CMK (cell line): Measurements from ENCODE around the gene LRRC18.
A peak's percentile ranks its signal among the peaks of the same experiment; 100 is the strongest.

ENCODE experiments used
- DNase-seq: peaks from one replicate; pipeline ENCODE4 v3.0.0-alpha.2; 2010; ENCODE audit warnings: low read depth

Gene LRRC18

DNA sequence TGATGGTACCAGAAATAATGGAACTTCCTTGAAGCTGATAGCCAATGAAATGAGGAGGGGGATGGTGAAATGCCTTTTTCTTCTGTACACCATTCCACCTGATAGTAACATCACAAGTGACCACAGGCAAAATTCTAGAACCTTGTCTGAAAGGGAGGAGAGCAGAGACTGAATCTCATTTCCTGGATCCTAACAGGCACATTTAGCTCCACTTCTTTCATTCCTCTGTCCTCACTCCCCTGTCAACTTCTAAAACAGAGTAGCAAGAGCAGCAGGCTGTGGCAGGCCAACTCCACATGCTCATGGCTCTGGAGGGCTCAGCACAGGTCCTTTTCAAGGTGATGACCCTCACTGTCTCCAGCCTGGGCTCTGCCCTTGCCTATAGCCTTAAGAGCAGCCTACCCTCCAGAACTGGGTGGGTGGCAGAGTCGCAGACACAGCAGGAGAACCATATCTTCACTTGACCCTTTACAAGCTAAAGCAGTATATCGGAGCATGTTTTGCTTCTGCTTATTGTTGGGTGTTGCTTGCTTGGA lies at the start of gene LRRC18:
Gene LRRC18 (minus strand): TSS at position 51 of the 536 bp plus-strand sequence. CDS start 25,685 bp downstream, outside the sequence.
- DNase-seq, result no peak

DNA sequence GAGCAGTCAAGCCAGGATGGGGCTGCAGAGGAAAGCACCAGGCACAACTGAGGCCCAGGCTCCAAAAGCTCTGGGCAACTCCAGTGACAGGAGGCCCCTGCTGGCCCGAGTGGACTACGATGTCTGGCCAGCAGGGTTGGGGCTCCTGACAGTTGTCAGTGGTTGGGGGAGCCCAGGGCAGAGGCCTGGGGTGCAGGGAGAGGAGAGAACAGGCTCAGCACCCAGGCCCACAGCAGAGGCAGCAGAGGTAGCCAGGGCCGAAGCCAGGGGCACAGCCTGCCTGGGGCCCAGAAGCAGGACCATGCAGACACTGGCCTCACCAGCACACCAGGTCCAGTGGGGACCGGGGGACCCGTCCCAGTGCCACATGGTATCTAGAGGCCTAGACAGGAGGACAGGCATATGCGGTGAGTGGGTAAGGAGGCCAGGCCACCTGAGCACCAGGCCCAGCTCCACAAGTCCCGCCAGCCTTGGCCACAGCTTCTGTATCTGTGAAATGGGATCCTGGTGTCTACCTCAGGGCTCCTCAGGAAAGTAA lies 46.0 kb upstream of the LRRC18 start:
- no peak for DNase-seq

- DNase-seq, result no peak
These were observed 44.2 kb upstream of the LRRC18 start for GRCh38 chr10:48983648-48984351.

DNA sequence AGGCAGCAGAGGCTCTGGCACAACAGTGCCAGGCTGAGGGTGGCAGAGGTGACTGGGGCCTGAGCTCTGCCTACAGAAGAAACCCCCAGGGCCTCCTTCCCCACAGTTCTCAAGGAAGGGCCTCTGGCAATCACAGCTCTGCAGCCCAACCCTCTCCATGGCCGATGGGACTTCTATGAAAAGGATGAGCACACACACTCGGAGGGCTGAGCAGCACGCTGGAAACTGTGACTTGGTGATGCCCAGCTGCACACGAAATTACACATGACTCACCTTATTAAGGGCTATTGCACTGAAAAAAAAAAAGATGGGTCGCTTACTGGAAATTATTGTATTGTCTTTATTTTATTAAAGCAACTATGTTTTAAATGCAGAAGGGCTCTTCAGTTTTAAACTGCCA lies 42.9 kb upstream of the LRRC18 start:
- DNase-seq, result no peak

DNA sequence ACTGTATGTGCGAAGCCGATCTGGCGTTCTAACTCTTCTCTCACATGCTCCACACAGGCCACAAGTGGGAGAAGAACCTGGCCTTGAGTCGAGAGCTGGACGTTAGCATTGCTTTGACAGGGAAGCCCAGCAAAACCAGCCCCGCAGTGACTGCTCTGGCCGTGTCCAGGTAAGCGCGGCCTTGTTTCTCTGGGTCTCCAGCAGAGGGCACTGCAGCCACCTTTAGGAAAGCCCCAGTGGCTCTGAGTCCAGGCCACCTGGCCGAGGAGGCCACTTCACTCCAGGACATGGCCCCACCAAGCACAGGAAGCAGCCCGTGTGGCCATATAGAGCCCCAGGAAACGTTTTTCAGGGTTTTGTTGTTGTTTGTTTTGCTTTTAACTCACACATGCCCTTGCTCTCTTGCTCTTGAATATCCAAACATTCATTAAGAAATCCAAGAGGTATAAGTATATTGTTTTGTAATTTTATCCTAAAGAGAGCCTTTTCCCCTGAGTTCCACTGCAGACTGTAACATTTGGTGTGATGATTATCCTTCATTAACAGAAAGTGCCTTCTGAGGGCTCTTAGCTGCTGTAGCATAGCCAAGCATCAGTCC lies 41.8 kb upstream of the LRRC18 start:
- peak; percentile 30 for DNase-seq

DNA sequence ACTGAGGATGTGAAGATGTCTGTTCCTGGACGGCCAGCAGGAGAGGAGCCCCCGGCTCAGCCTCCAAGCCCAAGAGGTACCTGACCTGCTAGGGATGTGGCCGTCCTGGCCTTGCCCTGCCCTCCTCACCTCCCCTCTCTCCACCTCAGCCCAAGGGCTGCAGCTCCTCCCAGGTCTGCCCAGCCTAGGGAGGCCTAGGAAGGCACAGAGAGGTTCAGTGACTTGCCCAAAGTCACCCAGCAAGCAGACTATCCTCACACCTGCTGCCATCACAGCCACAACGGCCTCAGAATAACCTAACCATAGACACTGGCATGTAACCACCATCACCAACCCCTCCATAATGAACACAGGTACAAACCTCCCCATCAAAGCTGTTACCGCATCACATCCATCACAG lies 38.7 kb upstream of the LRRC18 start:
- DNase-seq, result no peak

- DNase-seq, result no peak
These were observed 36.6 kb upstream of the LRRC18 start for GRCh38 chr10:48976196-48976595.

GRCh38 chr10:48974510-48975156 lies 35.0 kb upstream of the LRRC18 start:
- no peak for DNase-seq

DNA sequence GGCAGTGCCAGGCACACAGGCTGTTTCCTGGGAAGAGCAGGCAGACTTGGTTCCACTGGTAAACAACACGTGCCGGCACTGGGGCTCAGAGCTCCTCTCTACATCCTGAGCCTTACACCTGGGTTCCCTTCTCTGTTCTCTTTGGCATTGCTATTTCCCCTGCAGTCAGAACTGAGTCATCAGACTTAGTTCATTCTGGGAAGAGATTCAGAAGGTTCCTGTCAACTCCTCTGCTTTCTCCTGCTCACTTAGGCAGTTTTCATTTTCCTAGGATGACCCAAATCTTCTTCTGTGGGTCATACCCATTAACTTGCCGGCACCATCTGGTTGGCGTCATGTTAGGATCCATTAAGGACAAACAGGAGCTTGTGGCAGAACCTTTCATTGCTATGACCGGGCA lies 33.4 kb upstream of the LRRC18 start:
- no peak for DNase-seq

- DNase-seq, result no peak
These were observed 31.0 kb upstream of the LRRC18 start for GRCh38 chr10:48970654-48971053.

DNA sequence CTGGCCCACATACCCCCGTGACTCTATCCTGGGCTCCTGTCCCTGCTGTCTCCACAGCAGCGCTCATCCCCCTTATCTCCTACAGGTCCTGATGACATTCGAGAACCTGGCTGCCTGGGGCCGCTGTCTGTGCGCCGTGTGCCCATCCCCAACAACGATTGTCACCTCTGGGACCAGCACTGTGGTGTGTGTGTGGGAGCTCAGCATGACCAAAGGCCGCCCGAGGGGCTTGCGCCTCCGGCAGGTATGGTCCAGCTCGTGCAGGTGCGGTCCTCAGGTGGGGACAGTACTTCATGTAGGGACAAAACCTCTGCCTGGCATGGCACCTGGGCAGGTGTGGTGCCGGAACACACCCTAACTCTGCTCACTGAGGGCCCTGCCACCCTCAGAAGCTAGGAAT lies 30.4 kb upstream of the LRRC18 start:
- no peak for DNase-seq

DNA sequence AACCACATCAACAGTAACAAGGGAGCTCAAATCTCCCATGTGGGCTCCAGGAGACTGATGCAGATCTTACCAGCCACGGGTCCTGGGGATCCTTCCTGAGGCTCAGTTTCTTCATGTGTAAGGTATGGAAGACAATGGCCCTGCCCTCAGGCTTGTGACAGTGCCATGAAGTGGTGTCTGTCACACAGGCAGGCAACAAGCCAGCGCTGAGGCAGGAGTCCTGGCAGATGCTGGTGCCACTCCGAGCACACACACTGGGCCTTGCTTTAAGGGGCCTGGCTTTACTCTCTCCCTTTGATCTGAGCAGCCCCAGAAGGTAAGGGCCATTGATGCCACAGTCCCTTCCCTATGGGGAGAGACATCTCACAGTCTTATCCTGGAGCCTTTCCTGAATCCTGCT lies 28.4 kb upstream of the LRRC18 start:
- DNase-seq, result no peak

GRCh38 chr10:48965460-48965859 lies 25.8 kb upstream of the LRRC18 start:
- DNase-seq, result no peak

DNA sequence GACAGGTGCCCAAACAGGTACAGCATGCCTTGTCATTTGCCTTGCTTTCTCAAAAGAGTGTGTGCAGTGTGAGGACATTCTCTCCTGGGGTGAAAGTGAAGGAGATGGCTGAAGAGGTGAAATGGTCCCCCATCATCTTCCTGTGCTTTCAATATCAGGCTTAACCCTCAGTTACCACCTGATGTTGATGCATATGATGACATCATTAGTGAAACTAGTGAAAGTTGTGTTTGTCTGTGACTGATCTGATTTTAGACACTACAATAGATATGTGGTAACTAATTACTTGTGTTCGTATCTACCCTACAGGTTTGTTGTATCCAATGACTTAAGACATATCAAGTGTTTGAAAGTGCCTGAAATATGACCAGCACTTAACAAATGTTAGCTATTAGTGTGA lies 24.4 kb upstream of the LRRC18 start:
- DNase-seq, result no peak

- no peak for DNase-seq
These were observed 19.1 kb upstream of the LRRC18 start for GRCh38 chr10:48958598-48959190.

DNA sequence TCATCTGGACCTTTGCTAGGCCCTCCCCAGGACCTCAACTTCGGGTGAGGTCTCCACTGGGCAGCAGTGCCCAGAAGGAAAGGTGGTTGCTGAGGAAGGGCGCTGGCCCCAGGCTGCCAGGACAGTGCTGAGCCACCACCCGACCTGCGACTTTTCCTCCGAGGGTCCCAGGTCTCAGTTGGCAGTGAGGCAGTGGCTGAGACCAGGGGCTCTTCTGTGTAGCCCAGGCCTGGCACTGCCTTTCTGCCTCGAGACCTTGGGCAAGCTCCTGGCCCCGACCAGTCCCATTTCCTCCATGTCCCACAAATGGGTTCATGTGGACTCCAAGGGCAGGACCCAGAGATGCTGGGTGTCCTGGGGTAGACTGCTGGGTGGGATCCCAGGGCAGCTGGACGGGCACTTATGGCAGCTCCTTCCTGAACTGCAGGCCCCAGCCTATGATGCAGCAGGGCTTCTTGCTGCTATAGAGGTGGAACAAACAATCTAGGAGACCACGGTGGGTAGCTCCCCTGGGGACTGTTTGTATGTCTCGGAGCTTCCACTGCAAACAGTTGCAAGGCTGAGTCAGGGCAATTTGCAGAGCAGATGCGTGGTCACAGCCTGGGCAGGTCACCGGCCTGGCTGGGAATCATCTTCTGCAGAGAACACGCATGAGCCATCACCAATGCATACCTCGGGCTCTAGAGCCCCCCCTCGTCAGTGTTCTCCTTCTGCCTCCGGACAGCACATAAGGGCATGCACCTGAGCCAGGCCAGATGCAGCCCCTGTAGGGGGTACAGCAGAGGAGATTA lies 17.9 kb upstream of the LRRC18 start:
- DNase-seq, result no peak

- DNase-seq, result no peak
These were observed 12.1 kb upstream of the LRRC18 start for GRCh38 chr10:48951707-48952106.

DNA sequence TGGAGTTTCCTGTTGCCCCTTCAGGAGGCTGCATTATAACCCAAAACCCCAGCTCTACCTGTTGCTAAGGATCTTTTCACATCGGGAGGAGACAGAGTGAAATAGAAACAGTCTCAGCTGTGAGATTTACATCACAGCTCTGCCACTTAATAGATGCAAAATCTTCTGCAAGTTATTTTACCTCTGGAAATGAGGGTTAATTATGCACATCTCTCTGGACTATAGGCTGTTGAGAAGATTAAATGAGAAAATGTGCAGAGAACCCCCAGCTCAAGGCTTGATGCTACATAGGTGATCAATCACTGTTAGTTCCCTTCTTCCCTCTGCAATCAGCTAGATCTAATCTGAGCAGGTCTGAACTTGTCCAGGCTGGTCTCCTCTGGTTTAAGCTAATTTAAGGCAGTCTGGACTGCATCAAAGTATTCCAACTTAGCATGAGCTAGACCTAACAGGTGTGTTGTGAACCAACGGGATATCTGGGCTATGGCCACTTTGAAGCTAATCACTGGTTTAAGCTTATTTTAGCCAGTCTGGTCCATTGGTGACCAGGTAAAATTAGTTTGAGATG lies 8.9 kb upstream of the LRRC18 start:
- no peak for DNase-seq

- no peak for DNase-seq
These were observed 8.2 kb upstream of the LRRC18 start for GRCh38 chr10:48947690-48948469.

DNA sequence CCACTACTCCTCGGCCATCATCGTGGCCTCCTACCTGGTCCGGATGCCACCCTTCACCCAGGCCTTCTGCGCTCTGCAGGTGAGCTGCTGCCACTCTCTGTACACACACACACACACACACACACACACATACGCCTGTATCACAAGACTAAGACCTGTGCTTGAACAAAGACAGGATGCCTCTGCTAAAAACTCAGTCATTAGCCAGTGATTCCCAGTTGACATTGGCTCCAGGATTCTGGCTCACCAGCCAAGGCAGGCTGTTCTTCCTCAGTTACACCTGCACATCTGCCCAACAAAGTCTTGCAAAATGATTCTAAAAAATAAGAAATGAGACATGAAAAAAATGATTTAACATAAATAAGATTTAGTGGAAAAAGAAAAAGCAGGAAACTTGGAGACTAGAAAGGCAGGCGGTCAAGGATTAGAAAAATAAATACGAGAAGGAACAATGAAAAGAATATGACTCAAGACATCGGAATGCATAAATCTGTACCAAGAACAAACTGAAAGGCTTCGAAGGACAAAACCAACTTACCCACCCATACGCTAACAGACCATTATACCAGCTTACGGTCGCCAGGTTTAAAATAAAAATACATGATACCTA lies 7.4 kb upstream of the LRRC18 start:
- DNase-seq, result no peak
